NCI-H748 treated with DMSO at 0.1 percent for 48 hours (cell line): ENCODE results near the gene NANOG.
"Not testable (repeated sequence)": the region's sequence is repeated elsewhere in the genome, so short reads cannot be mapped to it uniquely, and the experiment has no call there.

Experiments used
- DNase-seq: peaks from one replicate; lab custom pipeline; 2025; lab: John Stamatoyannopoulos, UW

NANOG gene

DNA sequence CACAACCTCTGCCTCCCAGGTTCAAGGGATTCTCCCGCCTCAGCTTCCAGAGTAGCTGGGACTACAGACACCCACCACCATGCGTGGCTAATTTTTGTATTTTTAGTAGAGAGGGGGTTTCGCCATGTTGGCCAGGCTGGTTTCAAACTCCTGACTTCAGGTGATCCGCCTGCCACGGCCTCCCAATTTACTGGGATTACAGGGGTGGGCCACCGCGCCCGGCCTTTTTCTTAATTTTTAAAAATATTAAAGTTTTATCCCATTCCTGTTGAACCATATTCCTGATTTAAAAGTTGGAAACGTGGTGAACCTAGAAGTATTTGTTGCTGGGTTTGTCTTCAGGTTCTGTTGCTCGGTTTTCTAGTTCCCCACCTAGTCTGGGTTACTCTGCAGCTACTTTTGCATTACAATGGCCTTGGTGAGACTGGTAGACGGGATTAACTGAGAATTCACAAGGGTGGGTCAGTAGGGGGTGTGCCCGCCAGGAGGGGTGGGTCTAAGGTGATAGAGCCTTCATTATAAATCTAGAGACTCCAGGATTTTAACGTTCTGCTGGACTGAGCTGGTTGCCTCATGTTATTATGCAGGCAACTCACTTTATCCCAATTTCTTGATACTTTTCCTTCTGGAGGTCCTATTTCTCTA is at the start of gene NANOG:
Gene NANOG (plus strand): TSS at position 519 of the 645 bp plus-strand sequence. CDS start 213 bp downstream, outside the sequence.
- not testable (repeated sequence) for DNase-seq

DNA sequence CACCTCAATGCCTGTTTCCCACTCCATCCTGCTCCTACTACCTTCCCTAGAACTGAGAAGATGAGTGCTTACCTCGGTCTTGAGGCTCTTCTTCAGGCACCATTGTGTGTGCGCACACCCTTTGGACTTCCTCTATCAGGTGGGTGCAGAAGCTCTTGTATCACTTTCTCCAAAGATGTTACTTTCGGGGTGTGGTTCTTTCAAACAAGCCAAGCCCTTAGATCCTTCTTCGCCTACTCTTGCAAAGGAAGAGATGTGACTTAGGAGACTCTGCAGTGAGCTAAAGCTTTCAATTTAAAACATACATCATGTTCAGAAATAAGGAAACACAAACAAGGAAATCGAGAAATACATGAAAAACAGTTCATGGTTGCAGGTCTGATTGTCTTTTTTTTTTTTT is 42.0 kb upstream of the NANOG start, which contains the start of gene CLEC4C:
Gene CLEC4C (minus strand): TSS at position 130 of the 400 bp plus-strand sequence. CDS start 27 bp downstream, at position 103.
- DNase-seq = no peak

DNA sequence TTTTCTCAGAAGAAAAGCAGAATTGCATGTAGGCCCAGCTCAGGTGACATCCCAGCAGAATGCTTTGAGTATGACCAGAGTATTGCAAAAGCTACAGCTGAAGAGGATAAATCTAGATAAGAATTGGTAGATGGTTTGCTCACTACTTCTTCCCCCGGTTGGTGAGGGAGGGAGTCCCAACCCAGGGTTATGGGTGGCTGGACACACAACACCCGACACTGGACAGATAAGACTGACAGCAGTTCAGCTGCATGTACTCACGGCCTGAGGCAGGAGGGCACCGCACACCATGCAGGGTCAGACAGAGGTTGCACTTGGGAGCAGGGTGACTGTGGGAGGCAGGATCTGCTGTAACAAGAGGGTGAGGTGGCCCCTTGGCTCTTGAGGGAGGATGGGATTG is 40.4 kb upstream of the NANOG start:
- DNase-seq = no peak

DNA sequence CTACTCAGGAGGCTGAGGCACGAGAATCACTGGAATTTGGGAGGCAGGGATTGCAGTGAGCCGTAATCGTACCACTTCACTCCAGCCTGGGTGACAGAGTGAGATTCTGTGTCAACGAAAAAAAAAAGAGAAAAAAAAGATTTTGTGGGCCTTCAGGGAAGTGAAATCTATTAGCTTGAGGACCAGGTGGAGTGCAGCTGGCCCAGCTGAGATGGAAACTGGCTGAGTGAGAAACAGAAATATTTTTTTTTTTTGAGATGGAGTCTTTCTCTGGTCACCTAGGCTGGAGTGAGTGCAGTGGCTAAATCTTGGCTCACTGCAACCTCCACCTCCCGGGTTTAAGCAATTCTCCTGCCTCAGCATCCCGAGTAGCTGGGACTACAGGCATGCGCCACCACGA is 39.8 kb upstream of the NANOG start:
- no peak for DNase-seq

DNA sequence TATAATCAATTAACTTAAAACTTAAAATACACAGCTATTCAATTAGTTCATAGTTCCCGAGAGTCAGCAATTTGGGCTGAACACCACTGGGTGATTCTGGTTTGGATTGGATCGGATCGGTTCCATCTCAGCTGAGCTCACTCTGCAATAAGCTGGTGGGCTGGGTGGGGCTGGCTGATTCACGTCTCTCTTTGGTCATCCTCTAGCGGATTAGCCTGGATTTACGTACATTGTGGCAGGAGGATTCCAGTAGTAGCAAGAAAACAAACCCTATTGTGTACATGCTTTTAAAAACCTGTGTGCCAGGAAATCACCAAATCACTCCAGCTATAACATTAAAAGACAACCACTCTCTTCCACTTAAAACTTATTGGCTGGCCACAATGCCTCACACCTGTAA is 38.9 kb upstream of the NANOG start:
- DNase-seq = no peak

DNA sequence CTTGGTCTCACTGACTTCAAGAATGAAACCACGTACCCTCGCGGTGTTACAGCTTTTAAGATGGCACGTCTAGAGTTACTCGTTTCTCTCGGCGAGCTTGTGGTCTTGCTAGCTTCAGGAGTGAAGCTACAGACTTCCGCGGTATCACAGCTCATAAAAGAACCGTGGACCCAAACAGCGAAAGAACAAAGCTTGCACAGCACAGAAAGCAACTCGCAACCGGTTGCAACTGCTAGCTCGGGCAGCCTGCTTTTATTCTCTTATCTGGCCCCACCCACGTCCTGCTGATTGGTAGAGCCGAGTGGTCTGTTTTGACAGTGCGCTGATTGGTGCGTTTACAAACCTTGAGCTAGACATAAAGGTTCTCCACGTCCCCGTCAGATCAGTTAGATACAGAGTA is 37.8 kb upstream of the NANOG start:
- no peak for DNase-seq

DNA sequence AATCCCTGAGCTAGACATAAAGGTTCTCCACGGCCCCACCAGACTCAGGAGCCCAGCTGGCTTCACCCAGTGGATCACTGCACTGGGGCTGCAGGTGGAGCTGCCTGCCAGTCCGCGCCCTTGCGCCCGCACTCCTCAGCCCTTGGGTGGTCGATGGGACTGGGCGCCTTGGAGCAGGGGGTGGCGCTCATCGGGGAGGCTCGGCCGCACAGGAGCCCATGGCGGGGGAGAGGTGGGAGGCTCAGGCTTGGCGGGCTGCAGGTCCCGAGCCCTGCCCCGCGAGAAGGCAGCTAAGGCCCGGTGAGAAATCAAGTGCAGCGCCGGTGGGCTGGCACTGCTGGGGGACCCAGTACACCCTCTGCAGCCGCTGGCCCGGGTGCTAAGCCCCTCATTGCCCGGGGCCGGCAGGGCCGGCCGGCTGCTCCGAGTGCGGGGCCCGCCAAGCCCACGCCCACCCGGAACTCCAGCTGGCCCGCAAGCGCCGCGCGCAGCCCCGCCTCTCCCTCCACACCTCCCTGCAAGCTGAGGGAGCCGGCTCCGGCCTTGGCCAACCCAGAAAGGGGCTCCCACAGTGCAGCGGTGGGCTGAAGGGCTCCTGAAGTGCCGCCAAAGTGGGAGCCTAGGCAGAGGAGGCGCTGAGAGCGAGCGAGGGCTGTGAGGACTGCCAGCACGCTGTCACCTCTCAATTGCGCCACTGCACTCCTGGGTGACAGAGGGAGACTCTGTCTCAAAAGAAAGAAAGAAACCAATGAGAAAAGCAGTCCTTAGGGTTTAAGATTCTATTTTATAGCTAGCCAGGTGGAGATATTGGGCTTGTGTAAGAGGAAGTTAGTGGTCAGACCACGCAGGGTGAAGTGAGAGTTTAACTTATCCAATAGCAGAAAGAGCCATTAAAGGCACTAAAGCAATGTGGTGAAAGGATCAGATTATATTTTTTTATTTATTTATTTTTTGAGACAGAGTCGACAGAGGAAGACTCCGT is 37.0 kb upstream of the NANOG start:
- DNase-seq = not testable (repeated sequence)

DNA sequence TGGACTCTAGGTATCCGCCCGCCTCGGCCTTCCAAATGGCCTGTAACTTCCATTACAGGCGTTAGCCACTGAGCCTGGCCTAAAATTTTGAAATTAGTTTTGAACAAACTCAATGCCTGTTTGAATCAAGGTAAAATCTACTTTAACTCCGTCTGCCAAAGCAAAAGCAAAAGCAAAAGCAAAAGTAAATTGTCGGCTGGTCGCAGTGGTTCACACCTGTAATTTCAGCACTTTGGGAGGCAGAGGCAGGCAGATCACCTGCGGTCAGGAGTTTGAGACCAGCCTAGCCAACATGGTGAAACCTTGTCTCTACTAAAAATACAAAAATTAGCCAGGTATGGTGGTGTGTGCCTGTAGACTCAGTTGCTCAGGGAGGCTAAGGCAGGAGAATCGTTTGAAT is 33.5 kb upstream of the NANOG start:
- not testable (repeated sequence) for DNase-seq

DNA sequence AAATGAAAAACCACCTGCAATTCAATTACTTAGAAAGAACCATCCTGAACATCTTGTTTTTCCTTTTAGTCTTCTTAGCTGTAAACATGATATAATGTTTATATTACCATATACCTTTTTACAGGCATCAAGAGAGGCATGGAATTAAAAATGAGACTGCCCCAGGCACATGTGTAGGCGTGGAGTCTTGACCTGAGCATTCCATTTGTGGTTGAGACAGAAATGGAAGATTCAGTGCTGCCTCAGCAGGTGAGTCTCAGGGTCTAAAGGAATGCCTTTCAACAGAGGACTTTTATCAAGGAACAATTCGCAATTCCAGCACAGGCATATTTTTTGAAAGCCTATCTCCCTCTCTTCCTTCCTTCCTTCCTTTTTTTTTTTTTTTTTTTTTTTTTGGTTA is 32.2 kb upstream of the NANOG start:
- no peak for DNase-seq

DNA sequence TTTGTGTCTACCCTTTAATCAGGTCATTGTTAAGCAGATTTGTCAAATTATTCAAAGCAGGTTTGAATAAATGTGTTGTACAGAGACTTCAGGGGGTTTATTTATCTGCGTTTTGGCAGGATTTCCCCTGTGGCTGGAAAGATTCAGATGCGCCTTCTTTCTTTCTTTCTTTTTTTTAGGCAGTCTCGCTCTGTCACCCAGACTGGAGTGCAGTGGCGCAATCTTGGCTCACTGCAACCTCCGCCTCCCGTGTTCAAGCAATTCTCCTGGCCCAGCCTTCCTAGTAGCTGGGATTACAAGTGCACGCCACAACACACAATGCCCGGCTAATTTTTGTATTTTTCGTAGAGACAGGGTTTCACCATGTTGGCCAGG is 30.4 kb upstream of the NANOG start:
- DNase-seq = no peak

DNA sequence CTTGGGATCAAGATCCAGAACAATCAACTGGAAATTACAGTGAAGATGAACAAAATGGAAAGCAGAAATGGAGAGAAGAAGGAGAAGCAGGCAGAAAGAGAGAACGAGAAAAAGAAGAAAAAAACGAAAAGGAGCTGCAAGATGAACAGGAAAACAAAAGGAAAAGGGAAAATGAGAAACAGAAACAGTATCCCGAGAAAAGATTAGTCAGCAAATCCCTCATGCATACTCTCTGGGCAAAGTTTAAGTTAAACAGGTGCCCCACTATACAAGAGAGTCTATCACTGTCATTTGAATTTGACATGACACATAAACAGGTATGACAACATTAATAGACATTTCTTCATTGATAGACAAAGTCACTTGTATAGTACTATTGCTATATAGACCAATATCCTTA is 19.2 kb upstream of the NANOG start:
- DNase-seq = no peak

DNA sequence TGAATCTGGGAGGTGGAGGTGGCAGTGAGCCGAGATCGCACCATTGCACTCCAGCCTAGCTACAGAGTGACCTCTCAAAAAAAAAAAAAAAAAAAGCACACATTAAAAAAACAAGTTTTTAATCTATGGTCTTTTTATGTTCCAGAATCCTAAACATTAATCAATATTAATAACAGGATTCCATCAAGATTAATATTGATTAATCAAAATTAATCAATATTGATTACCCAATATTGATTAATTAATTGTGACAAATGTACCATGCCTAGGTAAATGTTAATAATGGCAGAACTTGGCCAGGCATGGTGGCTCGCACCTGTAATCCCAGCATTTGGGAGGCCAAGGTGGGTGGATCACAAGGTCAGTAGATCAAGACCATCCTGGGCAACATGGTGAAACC is 7.9 kb upstream of the NANOG start:
- DNase-seq = no peak

DNA sequence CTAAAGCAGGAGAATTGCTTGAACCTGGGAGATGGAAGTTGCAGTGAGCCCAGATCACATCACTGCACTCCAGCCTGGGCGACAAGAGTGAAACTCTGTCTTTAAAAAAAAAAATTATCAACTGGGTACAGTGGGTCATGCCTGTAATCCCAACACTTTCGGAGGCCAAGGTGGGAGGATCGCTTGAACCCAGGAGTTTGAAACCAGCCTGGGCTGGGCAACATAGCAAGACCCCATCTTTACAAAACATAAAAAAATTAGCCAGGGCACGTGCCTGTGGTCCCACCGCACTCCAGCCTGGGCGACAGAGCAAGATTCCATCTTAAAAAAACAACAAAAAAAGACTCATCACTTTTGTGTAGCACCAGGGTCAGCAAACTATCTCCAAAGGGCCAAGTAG is 7.1 kb upstream of the NANOG start:
- DNase-seq = no peak

DNA sequence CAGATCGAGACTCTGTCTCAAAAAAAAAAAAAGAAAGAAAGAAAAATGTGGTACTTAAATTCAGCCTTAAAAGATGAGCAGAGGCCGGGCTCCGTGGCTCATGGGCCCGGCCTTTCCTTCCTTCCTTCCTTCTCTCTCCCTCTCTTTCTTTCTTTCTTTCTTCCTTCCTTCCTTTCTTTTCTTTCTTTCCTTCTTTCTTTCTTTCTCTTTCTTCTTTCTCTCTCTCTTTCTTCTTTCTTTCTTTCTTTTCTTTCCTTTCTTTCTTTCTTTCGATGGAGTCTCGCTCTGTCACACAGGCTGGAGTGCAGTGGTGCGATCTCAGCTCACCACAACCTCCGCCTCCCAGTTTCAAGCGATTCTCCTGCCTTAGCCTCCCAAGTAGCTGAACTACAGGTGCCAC is 5.8 kb upstream of the NANOG start:
- DNase-seq = not testable (repeated sequence)

DNA sequence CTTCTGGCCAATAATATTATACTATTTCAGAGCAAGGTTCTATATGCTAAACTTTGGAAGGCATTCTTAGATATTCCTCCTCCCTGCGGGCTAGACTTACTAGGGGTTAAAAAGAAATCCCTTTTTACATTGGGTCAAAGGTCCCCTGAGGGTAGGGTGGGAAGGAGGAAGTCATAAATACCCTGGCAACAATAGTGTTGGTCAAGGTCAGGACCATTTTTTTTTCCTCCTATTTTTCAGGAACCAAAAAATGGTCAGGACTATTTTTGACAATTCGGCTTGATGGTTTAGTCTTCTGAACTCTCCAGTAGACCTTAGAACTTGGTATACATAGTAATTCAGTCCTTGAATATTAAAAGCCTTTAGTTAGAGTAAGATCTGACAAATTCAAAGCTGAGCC is 4.5 kb upstream of the NANOG start:
- no peak for DNase-seq

DNA sequence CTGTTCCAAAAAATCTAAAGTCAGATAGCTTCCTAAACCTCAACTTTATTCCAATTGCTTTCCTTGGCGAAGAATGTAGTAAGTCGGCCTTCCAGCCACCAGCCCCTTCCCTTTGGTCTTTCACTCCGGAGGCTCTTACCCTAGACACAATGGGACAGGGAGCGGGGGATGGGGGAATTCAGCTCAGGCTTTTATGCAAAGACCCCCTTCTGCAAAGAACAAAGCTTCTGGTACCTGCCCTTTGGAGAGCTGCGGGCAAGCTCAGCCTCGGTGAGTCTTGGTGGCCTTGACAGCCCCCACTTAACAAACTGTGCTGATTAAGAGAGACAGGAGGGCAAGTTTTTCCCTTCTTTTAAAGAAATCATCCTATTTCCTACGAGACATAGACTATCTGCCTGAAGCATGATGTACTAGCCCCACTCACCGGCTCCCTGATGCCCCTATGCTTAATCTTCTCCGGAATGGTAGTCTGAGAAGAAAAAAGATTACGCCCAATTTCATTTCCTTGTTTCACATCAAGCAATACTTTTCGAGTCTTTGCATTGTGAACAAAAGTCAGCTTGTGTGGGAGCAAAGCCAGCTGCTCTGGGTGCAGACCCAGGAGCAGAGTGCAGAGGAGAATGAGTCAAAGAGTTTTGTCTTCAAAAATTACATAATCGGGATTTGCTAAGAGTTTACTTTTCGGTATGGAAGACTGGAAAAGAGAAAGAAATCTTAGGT is 1.5 kb upstream of the NANOG start:
- DNase-seq = no peak

DNA sequence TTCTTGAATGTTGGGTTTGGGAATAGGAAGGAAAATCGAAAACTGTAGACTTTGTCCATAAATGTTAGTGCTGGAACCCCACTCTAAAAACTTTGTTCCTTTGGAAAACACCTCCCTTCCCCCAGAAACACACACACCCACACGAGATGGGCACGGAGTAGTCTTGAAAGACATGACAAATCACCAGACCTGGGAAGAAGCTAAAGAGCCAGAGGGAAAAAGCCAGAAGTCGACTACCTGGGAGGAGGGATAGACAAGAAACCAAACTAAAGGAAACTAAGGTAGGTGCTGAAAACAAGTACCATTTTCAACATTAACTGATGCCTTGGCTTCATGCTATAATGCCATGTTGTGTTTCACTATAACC is 925 bp upstream of the NANOG start:
- DNase-seq = no peak

DNA sequence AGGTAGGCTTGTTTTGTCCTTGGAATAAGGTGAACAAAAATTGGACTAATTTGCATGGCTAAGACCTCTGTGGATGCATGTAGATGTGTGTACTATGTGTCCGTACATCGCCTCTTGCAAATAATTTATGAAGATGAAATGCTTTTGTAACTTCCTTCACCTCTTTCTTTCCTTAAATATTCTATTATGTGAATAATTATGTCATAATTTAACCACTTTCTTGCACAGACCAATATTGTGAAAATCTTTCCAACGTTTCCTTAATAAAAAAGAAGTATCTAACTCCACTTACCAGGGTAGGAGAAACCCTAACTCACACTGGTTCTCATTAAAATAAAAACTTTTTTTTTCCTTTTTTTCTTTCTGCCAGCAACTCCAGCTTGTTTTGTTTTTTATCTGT is 4.0 kb downstream of the NANOG start:
- no peak for DNase-seq

DNA sequence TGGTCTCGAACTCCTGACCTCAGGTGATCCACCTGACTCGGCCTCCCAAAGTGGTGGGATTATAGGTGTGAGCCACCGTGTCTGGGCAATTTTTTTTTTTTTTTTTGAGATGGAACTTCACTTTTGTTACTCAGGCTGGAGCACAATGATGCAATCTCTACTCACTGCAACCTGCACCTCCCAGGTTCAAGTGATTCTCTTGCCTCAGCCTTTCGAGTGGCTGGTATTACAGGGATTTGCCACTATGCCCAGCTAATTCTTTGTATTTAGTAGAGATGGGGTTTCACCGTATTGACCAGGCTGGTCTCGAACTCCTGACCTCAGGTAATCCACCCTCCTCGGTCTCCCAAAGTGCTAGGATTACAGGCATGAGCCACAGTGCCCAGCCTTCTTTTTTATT is 8.1 kb downstream of the NANOG start:
- DNase-seq = not testable (repeated sequence)

DNA sequence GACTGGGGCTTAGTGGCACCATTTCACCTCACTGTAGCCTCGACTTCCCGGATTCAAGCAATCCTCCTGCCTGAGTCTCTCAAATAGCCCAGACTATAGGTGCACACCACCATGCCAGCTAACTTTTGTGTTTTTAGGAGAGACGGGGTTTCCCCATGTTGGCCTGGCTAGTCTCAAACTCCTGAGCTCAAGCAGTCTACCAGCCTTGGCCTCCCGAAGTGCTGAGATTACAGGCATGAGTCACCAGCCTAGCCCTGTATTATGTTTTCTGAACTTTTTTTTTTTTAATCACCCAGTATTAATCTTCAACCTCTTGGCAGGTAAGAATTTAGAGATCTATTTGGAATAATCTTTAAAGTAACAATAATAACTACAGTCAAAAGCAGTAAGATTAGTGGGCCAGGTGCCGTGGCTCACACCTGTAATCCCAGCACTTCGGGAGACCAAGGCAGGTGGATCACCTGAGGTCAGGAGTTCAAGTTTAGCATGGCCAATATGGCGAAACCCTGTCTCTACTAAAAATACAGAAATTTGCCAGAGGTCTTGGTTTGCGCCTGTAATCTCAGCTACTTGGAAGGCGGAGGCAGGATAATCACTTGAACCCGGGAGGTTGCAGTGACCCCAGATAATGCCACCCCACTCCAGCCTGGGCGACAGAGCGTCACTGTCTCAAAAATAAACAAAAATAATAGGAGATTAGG is 8.6 kb downstream of the NANOG start:
- DNase-seq = no peak

DNA sequence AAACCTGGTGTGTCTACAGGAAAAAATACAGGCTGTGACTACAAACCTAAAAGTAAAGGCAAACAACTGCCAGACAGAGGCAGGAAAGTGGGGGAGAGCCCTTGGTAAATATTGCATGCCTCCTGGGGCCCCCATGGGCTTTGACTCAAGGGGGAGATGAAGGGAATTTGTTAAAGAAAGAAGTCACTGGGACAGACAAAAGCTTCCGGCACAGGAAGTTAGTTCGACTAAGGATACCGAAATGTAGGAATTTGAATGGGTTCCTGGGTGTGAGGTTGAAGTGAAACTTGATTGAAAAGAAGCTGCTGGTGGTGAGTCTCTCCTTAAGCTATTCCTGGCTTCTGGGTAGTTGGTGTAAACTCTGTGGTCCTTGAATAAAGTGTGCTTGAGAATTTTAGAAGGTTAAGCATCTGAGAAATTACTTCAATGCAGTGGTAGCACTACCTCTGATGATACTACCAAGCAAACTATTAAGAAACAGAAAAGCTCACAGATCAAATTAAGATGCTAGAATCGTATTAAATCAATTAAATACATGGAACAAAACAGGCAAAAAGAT is 9.6 kb downstream of the NANOG start:
- not testable (repeated sequence) for DNase-seq

DNA sequence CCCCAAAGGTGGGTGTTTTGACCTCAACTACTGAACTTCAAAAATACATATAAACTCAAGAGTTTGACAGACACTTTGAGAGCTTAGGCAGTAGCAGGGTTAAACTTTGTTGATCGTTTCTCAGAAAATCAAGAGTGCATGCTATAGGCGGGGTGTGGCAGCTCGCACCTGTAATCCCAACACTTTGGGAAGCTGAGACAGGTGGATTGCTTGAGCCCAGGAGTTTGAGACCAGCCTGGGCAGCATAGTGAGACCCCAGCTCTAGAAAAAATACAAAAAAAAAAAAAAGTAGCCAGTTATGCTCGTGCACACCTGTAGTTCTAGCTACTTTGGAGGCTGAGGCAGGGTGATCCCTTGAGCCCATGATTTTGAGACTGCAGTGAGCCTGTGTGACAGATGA is 12.3 kb downstream of the NANOG start:
- no peak for DNase-seq
